Right lung (tissue), 5 donors: Measurements from ENCODE around the gene DOK3. TPM values are rescaled to one million over a fixed set of nuclear protein-coding genes. Genes with fewer than 3 reads are reported as not detected.

Experiments
- polyA plus RNA-seq, 5 donors: library from polyadenylated mRNA; unstranded; fragments of 120-200 nt; gene quantifications; one replicate each; pipeline versions ENCODE4 v1.2.1 to v1.2.3, GENCODE V29; 2013; ENCODE audit warnings: inconsistent platforms in 1 of 5, low replicate concordance in 1 of 5; ENCODE audit not compliant: insufficient read length in 5 of 5, insufficient read depth in 1 of 5

Gene DOK3
- polyA plus RNA-seq, 5 donors = 5.6 to 6.6 (median 6.4) TPM

Other genes starting within 250 kb of the DOK3 start
- gene RAB24, start 206.1 kb downstream of the DOK3 start, polyA plus RNA-seq = 10 to 100 TPM; 21.0 to 44.5 (median 27.0) TPM
- gene PRELID1, start 206.0 kb downstream of the DOK3 start, polyA plus RNA-seq = 100 to 1,000 TPM in 1 of 5 donors, 10 to 100 TPM in 4; 75.9 to 128 (median 93.9) TPM
- 10 to 100 TPM; 16.7 to 39.9 (median 30.3) TPM for gene MXD3, start 197.9 kb downstream of the DOK3 start, polyA plus RNA-seq
- 100 to 1,000 TPM in 4 of 5 donors, 10 to 100 TPM in 1; 85.2 to 137 (median 105) TPM for gene LMAN2, start 158.2 kb downstream of the DOK3 start, polyA plus RNA-seq
- 10 to 100 TPM in 1 of 5 donors, 1 to 10 TPM in 4; 3.6 to 14.0 (median 8.5) TPM for gene RGS14, start 151.9 kb downstream of the DOK3 start, polyA plus RNA-seq
- under 1 TPM in 1 of 5 donors, not detected in 4; 0.51 TPM for gene SLC34A1, start 125.4 kb downstream of the DOK3 start, polyA plus RNA-seq
- gene PFN3, start 109.2 kb downstream of the DOK3 start, polyA plus RNA-seq = not detected
- under 1 TPM in 4 of 5 donors, not detected in 1; 0.09 to 0.40 (median 0.17) TPM for gene F12, start 100.3 kb downstream of the DOK3 start, polyA plus RNA-seq
- gene GRK6, start 83.2 kb downstream of the DOK3 start, polyA plus RNA-seq = 10 to 100 TPM; 14.8 to 27.7 (median 17.7) TPM
- 1 to 10 TPM in 1 of 5 donors, under 1 TPM in 4; 0.39 to 2.5 (median 0.63) TPM for gene PRR7, start 63.0 kb downstream of the DOK3 start, polyA plus RNA-seq
- 100 to 1,000 TPM; 121 to 218 (median 139) TPM for gene DBN1, start 36.2 kb downstream of the DOK3 start, polyA plus RNA-seq
- 100 to 1,000 TPM in 1 of 5 donors, 10 to 100 TPM in 4; 55.0 to 128 (median 85.9) TPM for gene PDLIM7, start 12.2 kb downstream of the DOK3 start, polyA plus RNA-seq
- 100 to 1,000 TPM in 1 of 5 donors, 10 to 100 TPM in 4; 74.4 to 104 (median 84.1) TPM for gene DDX41, start 7.1 kb upstream of the DOK3 start, polyA plus RNA-seq
- 100 to 1,000 TPM in 1 of 5 donors, 10 to 100 TPM in 4; 84.2 to 108 (median 94.9) TPM for gene FAM193B, start 44.7 kb upstream of the DOK3 start, polyA plus RNA-seq
- 100 to 1,000 TPM; 117 to 180 (median 130) TPM for gene TMED9, start 82.4 kb upstream of the DOK3 start, polyA plus RNA-seq
- gene B4GALT7, start 90.3 kb upstream of the DOK3 start, polyA plus RNA-seq = 10 to 100 TPM; 17.3 to 30.0 (median 21.2) TPM